Measurements from ENCODE around the gene UROS.

- TF ChIP-seq CTCF (IDR thresholded peaks at IDR 0.05; ENCODE audit: low read depth, low read length, missing input control) (no peak), SP1 (IDR thresholded peaks at IDR 0.05) (no peak), ZBTB33 (IDR thresholded peaks at IDR 0.05) (no peak), EGR1 (IDR thresholded peaks at IDR 0.05; ENCODE audit: low read depth in 2 of 2) (no peak), YY1 (IDR thresholded peaks at IDR 0.05) (no peak), REST (IDR thresholded peaks at IDR 0.05) (no peak), TAF1 (conservative IDR thresholded peaks at IDR 0.05) (no peak), FOXA1 (IDR thresholded peaks at IDR 0.05) (no peak), RAD21 (IDR thresholded peaks at IDR 0.05) (no peak)
These were observed 15.0 kb downstream of the UROS start for GRCh38 chr10:125808047-125808446.
